OCI-LY3 (cell line): Measurements from ENCODE around the gene PEX26.

Experiments used
- EZH2phosphoT487 ChIP-seq: fragments of 200-600 bp; shearing (Covaris generic); IDR thresholded peaks from 2 replicates; pipeline ENCODE4 v1.6.1; 2018; ENCODE audit warnings: antibody characterized with exemption, mixed run types, low read depth
- TF ChIP-seq, protein P1 (sequence below): fragments of 200-600, 300-600 bp; sonication (generic); IDR thresholded peaks from 2 replicates; pipeline ENCODE4 v1.5.1; 2014; ENCODE audit warnings: antibody characterized with exemption, low read length, low read depth

DNA sequence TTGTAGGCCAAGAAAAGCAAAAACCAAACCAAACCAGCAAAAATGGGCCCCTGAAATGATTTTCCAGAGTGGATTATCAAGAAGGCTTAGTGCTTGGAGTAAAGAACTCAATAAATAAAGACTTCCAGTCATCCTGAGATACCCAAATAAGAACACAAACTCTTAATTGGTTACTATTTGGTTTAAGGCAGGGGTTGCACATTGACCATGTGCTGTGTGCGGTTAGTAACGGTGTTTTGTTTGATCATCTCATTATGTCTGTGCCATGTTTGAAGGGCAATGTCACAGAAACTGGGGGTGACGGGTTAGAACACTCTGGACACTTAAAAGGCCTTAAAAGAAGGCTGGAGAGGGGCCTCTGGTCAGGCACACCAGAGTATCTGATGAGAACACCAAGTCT is 43.7 kb upstream of the PEX26 start:
- TF ChIP-seq, protein P1, sequence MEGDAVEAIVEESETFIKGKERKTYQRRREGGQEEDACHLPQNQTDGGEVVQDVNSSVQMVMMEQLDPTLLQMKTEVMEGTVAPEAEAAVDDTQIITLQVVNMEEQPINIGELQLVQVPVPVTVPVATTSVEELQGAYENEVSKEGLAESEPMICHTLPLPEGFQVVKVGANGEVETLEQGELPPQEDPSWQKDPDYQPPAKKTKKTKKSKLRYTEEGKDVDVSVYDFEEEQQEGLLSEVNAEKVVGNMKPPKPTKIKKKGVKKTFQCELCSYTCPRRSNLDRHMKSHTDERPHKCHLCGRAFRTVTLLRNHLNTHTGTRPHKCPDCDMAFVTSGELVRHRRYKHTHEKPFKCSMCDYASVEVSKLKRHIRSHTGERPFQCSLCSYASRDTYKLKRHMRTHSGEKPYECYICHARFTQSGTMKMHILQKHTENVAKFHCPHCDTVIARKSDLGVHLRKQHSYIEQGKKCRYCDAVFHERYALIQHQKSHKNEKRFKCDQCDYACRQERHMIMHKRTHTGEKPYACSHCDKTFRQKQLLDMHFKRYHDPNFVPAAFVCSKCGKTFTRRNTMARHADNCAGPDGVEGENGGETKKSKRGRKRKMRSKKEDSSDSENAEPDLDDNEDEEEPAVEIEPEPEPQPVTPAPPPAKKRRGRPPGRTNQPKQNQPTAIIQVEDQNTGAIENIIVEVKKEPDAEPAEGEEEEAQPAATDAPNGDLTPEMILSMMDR, result no peak
- no peak for TF ChIP-seq EZH2phosphoT487
